ENCODE measurements around the gene NBEAL1. TPM values are rescaled to one million over a fixed set of nuclear protein-coding genes. Genes with fewer than 3 reads are reported as not detected.
"Not testable (repeated sequence)": the region's sequence is repeated elsewhere in the genome, so short reads cannot be mapped to it uniquely, and the experiment has no call there.

The NBEAL1 gene
- total and polyA plus RNA-seq, 2 experiments from 2014 or later, result 13.3 to 21.8 TPM

- TF ChIP-seq ZNF462 (CRISPR knock-in tag; IDR thresholded peaks at IDR 0.05) (no peak), CTCF (conservative IDR thresholded peaks at IDR 0.05; ENCODE audit: low read depth in 2 of 2) (no peak), ETS1 (IDR thresholded peaks at IDR 0.05) (no peak), JUNB (IDR thresholded peaks at IDR 0.05; ENCODE audit: unreplicated experiment) (no peak), STAT1 (IDR thresholded peaks at IDR 0.05; ENCODE audit: unreplicated experiment) (no peak), EZH2 (IDR thresholded peaks at IDR 0.05; ENCODE audit: low read depth, unreplicated experiment) (no peak), EZH2phosphoT487 (IDR thresholded peaks at IDR 0.05; ENCODE audit: unreplicated experiment) (no peak)
Measured at GRCh38 chr2:203083328-203083727, 68.7 kb downstream of the NBEAL1 start (continued).

GRCh38 chr2:203086381-203086780 lies 71.7 kb downstream of the NBEAL1 start:
- H2AFZ ChIP-seq; H3K9me2 ChIP-seq (ENCODE audit: insufficient read depth); H3K4me2 ChIP-seq; H3K27ac Mint-ChIP-seq; H3F3A ChIP-seq (replicated peaks; ENCODE audit: low read depth); H4K20me1 ChIP-seq (replicated peaks; ENCODE audit: insufficient read depth); H3K9me3 Mint-ChIP-seq; H3K27me3 Mint-ChIP-seq (ENCODE audit: insufficient read depth, low read depth, poor library complexity); ATAC-seq; H3K36me3 Mint-ChIP-seq (ENCODE audit: low read depth); H3K4me1 Mint-ChIP-seq; DNase-seq (ENCODE audit: low spot score); H3K36me3 ChIP-seq (ENCODE audit: insufficient read depth); H3K27me3 ChIP-seq (ENCODE audit: insufficient read depth); H3K4me3 Mint-ChIP-seq; H3K79me2 ChIP-seq (replicated peaks; ENCODE audit: insufficient read depth); H3K27ac ChIP-seq (ENCODE audit: low read depth); H3K4me1 ChIP-seq (ENCODE audit: insufficient read depth); H3K4me3 ChIP-seq: not testable (repeated sequence)

- not testable (repeated sequence) for H2AFZ ChIP-seq; H3K4me1 ChIP-seq (ENCODE audit: insufficient read depth); ATAC-seq; H3K9me2 ChIP-seq (ENCODE audit: insufficient read depth); H3K27ac Mint-ChIP-seq; H3K36me3 Mint-ChIP-seq (ENCODE audit: low read depth); DNase-seq (ENCODE audit: low spot score); H3K36me3 ChIP-seq (ENCODE audit: insufficient read depth); H3K9me3 Mint-ChIP-seq; H3K4me3 Mint-ChIP-seq; H3K4me2 ChIP-seq; H3F3A ChIP-seq (replicated peaks; ENCODE audit: low read depth); H3K4me1 Mint-ChIP-seq; H3K27me3 ChIP-seq (ENCODE audit: insufficient read depth); H4K20me1 ChIP-seq (replicated peaks; ENCODE audit: insufficient read depth); H3K79me2 ChIP-seq (replicated peaks; ENCODE audit: insufficient read depth); H3K27ac ChIP-seq (ENCODE audit: low read depth); H3K4me3 ChIP-seq; H3K27me3 Mint-ChIP-seq (ENCODE audit: insufficient read depth, low read depth, poor library complexity)
Measured at GRCh38 chr2:203090721-203091120, 76.0 kb downstream of the NBEAL1 start.

All from GM23338 (cell line).